Stimulated activated naive B cell treated with anti-CD40 and anti-IgM and Interleukin-4, amounts not matched to agents 10 μg/mL and 1 μg/mL and 100 μg/mL, for 72 hours (primary cell): ENCODE data around the gene MPRIP.
A peak's percentile ranks its signal among the peaks of the same experiment; 100 is the strongest.

Source experiments
- ATAC-seq, 2 donors: fragments of 150-1000 bp; cut with Tn5 transposase; replicated peaks; 2 replicates each; pipeline ENCODE4 v1.10.0; 2021; ENCODE audit warnings: moderate library complexity in 1 of 2
- DNase-seq: peaks from one replicate; pipeline ENCODE4 v3.0.0; 2021
- H3K27ac Mint-ChIP-seq: one replicate; pipeline ENCODE4 v1.8.0; 2022; ENCODE audit warnings: mild to moderate bottlenecking, mixed read lengths
- H3K27me3 Mint-ChIP-seq, 2 donors: one replicate each; pipeline ENCODE4 v1.8.0; 2022; ENCODE audit warnings: mixed read lengths in 2 of 2
- H3K36me3 Mint-ChIP-seq, 2 donors: one replicate each; pipeline ENCODE4 v1.8.0; 2022; ENCODE audit warnings: mixed read lengths in 2 of 2, mild to moderate bottlenecking in 1 of 2
- H3K4me1 Mint-ChIP-seq, 2 donors: one replicate each; pipeline ENCODE4 v1.8.0; 2022; ENCODE audit warnings: mixed read lengths in 2 of 2, mild to moderate bottlenecking in 1 of 2
- H3K4me3 Mint-ChIP-seq, 2 donors: one replicate each; pipeline ENCODE4 v1.8.0; 2022; ENCODE audit warnings: mild to moderate bottlenecking in 2 of 2, mixed read lengths in 2 of 2, moderate library complexity in 1 of 2
- H3K9me3 Mint-ChIP-seq, 2 donors: one replicate each; pipeline ENCODE4 v1.8.0; 2022; ENCODE audit warnings: mixed read lengths in 2 of 2, mild to moderate bottlenecking in 1 of 2

MPRIP gene

GRCh38 chr17:17029938-17030337 is 12.3 kb upstream of the MPRIP start:
- ATAC-seq (no peak), DNase-seq (no peak)
- Mint-ChIP-seq H3K9me3 (no peaks in the 10 kb centered on the region), H3K36me3 (no peaks in the 10 kb centered on the region), H3K4me3 (no peak overlapping the region), H3K27me3 (no peaks in the 10 kb centered on the region), H3K27ac (peak overlapping the region; percentile 71), H3K4me1 (peaks cover 23 to 24% of the 10 kb centered on the region in 2 donors)

GRCh38 chr17:17030515-17031211 is 11.6 kb upstream of the MPRIP start:
- no peak overlapping the region for H3K27ac Mint-ChIP-seq
- DNase-seq (no peak), ATAC-seq (no peak)
- no peaks in the 10 kb centered on the region for H3K9me3 Mint-ChIP-seq
- no peaks in the 10 kb centered on the region for H3K27me3 Mint-ChIP-seq
- H3K4me1 Mint-ChIP-seq = peaks cover 24 to 29% of the 10 kb centered on the region in 2 donors
- no peak overlapping the region for H3K4me3 Mint-ChIP-seq
- H3K36me3 Mint-ChIP-seq = no peaks in the 10 kb centered on the region

- ATAC-seq (no peak), DNase-seq (no peak)
- Mint-ChIP-seq H3K4me1 (peaks cover 35 to 44% of the 10 kb centered on the region in 2 donors), H3K36me3 (no peaks in the 10 kb centered on the region), H3K27ac (no peak overlapping the region), H3K4me3 (no peak overlapping the region), H3K27me3 (no peaks in the 10 kb centered on the region), H3K9me3 (no peaks in the 10 kb centered on the region)
Measured at GRCh38 chr17:17032131-17032692, 10.0 kb upstream of the MPRIP start.

GRCh38 chr17:17033466-17033865 is 8.8 kb upstream of the MPRIP start:
- Mint-ChIP-seq H3K36me3 (no peaks in the 10 kb centered on the region), H3K9me3 (no peaks in the 10 kb centered on the region), H3K4me3 (no peak overlapping the region), H3K27ac (peak overlapping the region; percentile 66), H3K27me3 (no peaks in the 10 kb centered on the region), H3K4me1 (peaks cover 32 to 40% of the 10 kb centered on the region in 2 donors)
- DNase-seq = no peak
- ATAC-seq = no peak

GRCh38 chr17:17034026-17034425 is 8.2 kb upstream of the MPRIP start:
- H3K36me3 Mint-ChIP-seq = no peaks in the 10 kb centered on the region

GRCh38 chr17:17034496-17035075 is 7.7 kb upstream of the MPRIP start:
- no peaks in the 10 kb centered on the region for H3K9me3 Mint-ChIP-seq
- no peaks in the 10 kb centered on the region for H3K36me3 Mint-ChIP-seq
- H3K27ac Mint-ChIP-seq = no peak overlapping the region
- no peak overlapping the region for H3K4me3 Mint-ChIP-seq
- DNase-seq (no peak), ATAC-seq (no peak)
- peaks cover 21 to 28% of the 10 kb centered on the region in 2 donors for H3K4me1 Mint-ChIP-seq
- H3K27me3 Mint-ChIP-seq = no peaks in the 10 kb centered on the region

More at GRCh38 chr17:17034026-17034425, 8.2 kb upstream of the MPRIP start:
- no peak for DNase-seq
- Mint-ChIP-seq H3K4me3 (no peak overlapping the region), H3K27ac (no peak overlapping the region), H3K4me1 (peaks cover 27 to 34% of the 10 kb centered on the region in 2 donors), H3K27me3 (no peaks in the 10 kb centered on the region), H3K9me3 (no peaks in the 10 kb centered on the region)
- no peak for ATAC-seq

GRCh38 chr17:17035490-17035889 is 6.8 kb upstream of the MPRIP start:
- Mint-ChIP-seq H3K36me3 (no peaks in the 10 kb centered on the region), H3K27me3 (no peaks in the 10 kb centered on the region), H3K4me3 (no peak overlapping the region), H3K4me1 (peaks cover 17 to 21% of the 10 kb centered on the region in 2 donors), H3K9me3 (no peaks in the 10 kb centered on the region), H3K27ac (no peak overlapping the region)
- ATAC-seq (no peak), DNase-seq (no peak)

GRCh38 chr17:17035920-17036523 is 6.2 kb upstream of the MPRIP start:
- no peaks in the 10 kb centered on the region for H3K9me3 Mint-ChIP-seq
- ATAC-seq (no peak), DNase-seq (no peak)
- no peak overlapping the region for H3K4me3 Mint-ChIP-seq
- peak overlapping the region; percentile 83 for H3K27ac Mint-ChIP-seq
- no peaks in the 10 kb centered on the region for H3K36me3 Mint-ChIP-seq
- H3K27me3 Mint-ChIP-seq = no peaks in the 10 kb centered on the region
- H3K4me1 Mint-ChIP-seq = peaks cover 15 to 23% of the 10 kb centered on the region in 2 donors

- Mint-ChIP-seq H3K36me3 (no peaks in the 10 kb centered on the region), H3K9me3 (no peaks in the 10 kb centered on the region), H3K27ac (peak overlapping the region; percentile 81), H3K4me1 (peaks cover 20 to 28% of the 10 kb centered on the region in 2 donors), H3K27me3 (no peaks in the 10 kb centered on the region), H3K4me3 (peak overlapping the region; percentile 23 to 33)
- peak; percentile 76 for DNase-seq
- peak; percentile 98 to 99 for ATAC-seq
Measured at GRCh38 chr17:17036524-17036998, 5.7 kb upstream of the MPRIP start.

- Mint-ChIP-seq H3K4me1 (peaks cover 35 to 54% of the 10 kb centered on the region in 2 donors), H3K27me3 (no peaks in the 10 kb centered on the region), H3K36me3 (no peaks in the 10 kb centered on the region), H3K4me3 (no peak overlapping the region), H3K9me3 (no peaks in the 10 kb centered on the region), H3K27ac (no peak overlapping the region)
- DNase-seq (no peak), ATAC-seq (no peak)
Measured at GRCh38 chr17:17039911-17040310, 2.3 kb upstream of the MPRIP start.

- peaks cover 0 to 1% of the 10 kb centered on the region in 2 donors for H3K36me3 Mint-ChIP-seq
- no peak overlapping the region for H3K27ac Mint-ChIP-seq
- no peak for ATAC-seq
- no peak for DNase-seq
- H3K9me3 Mint-ChIP-seq = peaks cover 0 to under 1% of the 10 kb centered on the region in 2 donors
- peak overlapping the region in 1 of 2 donors; percentile 23 for H3K4me3 Mint-ChIP-seq
- peaks cover 43 to 56% of the 10 kb centered on the region in 2 donors for H3K4me1 Mint-ChIP-seq
- H3K27me3 Mint-ChIP-seq = no peaks in the 10 kb centered on the region
Measured at GRCh38 chr17:17041018-17041521, 1.2 kb upstream of the MPRIP start.

GRCh38 chr17:17041571-17042383 is 480 bp upstream of the MPRIP start:
- DNase-seq (peak; percentile 96), ATAC-seq (peak; percentile 93 to 95)
- peaks cover 0 to 3% of the 10 kb centered on the region in 2 donors for H3K36me3 Mint-ChIP-seq
- H3K4me1 Mint-ChIP-seq = peaks cover 39 to 56% of the 10 kb centered on the region in 2 donors
- no peaks in the 10 kb centered on the region for H3K27me3 Mint-ChIP-seq
- peak overlapping the region; percentile 7 for H3K27ac Mint-ChIP-seq
- H3K4me3 Mint-ChIP-seq = peak overlapping the region; percentile 82 to 86
- H3K9me3 Mint-ChIP-seq = peaks cover 0 to 1% of the 10 kb centered on the region in 2 donors

GRCh38 chr17:17042851-17043460 is 699 bp downstream of the MPRIP start:
- no peak for DNase-seq
- Mint-ChIP-seq H3K9me3 (peaks cover 0 to 1% of the 10 kb centered on the region in 2 donors), H3K27me3 (no peaks in the 10 kb centered on the region), H3K4me3 (peak overlapping the region; percentile 85 to 93), H3K36me3 (peaks cover 0 to 9% of the 10 kb centered on the region in 2 donors), H3K4me1 (peaks cover 43 to 60% of the 10 kb centered on the region in 2 donors), H3K27ac (peak overlapping the region; percentile 79)
- peak; percentile 3 to 16 for ATAC-seq
